ENCODE data around the gene PMS1. TPM values are rescaled to one million over a fixed set of nuclear protein-coding genes. Genes with fewer than 3 reads are reported as not detected.

The PMS1 gene
- total RNA-seq, 1 donor from 2014 or later = 20.1 TPM

GRCh38 chr2:189896809-189897208 is 112.6 kb downstream of the PMS1 start:
- H3K4me1 ChIP-seq = no peaks in the 10 kb centered on the region
- H3K4me3 ChIP-seq = no peak overlapping the region
- intact Hi-C loops (cut with DNase I) = no loop called here
- H3K9me3 ChIP-seq = no peaks in the 10 kb centered on the region
- no peak for TF ChIP-seq CTCF (IDR thresholded peaks at IDR 0.05)
- DNase-seq (ENCODE audit: extremely low spot score in 2 of 2) = no peak
- H3K27me3 ChIP-seq = no peaks in the 10 kb centered on the region
- H3K36me3 ChIP-seq = no peaks in the 10 kb centered on the region
- no peak overlapping the region for H3K27ac ChIP-seq

DNA sequence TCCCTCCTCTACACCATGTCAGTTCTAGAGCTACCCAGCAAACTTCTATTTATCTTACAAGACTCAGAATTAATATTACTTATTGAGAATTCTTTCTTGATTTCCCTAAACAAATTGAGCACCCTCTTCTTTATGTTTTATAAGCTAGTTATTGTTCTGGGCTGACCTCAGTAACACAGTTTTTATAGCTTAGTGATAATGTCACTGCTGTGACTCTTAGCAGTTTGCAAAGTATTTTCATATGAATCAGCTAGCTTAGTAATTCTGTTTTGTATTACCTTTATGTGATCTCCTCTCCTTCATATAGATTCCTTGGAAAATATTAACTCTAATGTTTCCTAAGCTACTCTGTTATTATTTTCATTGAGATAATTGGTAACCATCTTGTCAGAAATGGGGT is 114.9 kb downstream of the PMS1 start:
- no peak for TF ChIP-seq POLR2AphosphoS5 (IDR thresholded peaks at IDR 0.05; ENCODE audit: insufficient read depth in 1 of 2, low read depth in 1 of 2)
- TF ChIP-seq POLR2A (IDR thresholded peaks at IDR 0.05) = no peak
- no peak for TF ChIP-seq CTCF (IDR thresholded peaks at IDR 0.05)

GRCh38 chr2:189900726-189901125 is 116.5 kb downstream of the PMS1 start:
- TF ChIP-seq POLR2AphosphoS5 (IDR thresholded peaks at IDR 0.05; ENCODE audit: insufficient read depth in 1 of 2, low read depth in 1 of 2) (no peak), CTCF (IDR thresholded peaks at IDR 0.05) (no peak), POLR2A (IDR thresholded peaks at IDR 0.05) (no peak)
- H3K36me3 ChIP-seq = no peaks in the 10 kb centered on the region
- no peaks in the 10 kb centered on the region for H3K9me3 ChIP-seq
- H3K4me3 ChIP-seq = no peak overlapping the region
- no peak for DNase-seq (ENCODE audit: extremely low spot score in 2 of 2)
- no peaks in the 10 kb centered on the region for H3K27me3 ChIP-seq
- intact Hi-C loops (cut with DNase I) = no loop called here
- H3K4me1 ChIP-seq = no peaks in the 10 kb centered on the region
- no peak overlapping the region for H3K27ac ChIP-seq

More for the DNA sequence above, 114.9 kb downstream of the PMS1 start:
- Histone ChIP-seq H3K36me3 (no peaks in the 10 kb centered on the region), H3K4me1 (no peaks in the 10 kb centered on the region), H3K27ac (no peak overlapping the region), H3K27me3 (no peaks in the 10 kb centered on the region), H3K9me3 (no peaks in the 10 kb centered on the region), H3K4me3 (no peak overlapping the region)
- DNase-seq (ENCODE audit: extremely low spot score in 2 of 2) = no peak
- intact Hi-C loops (cut with DNase I) = no loop called here

GRCh38 chr2:189901664-189902063 is 117.4 kb downstream of the PMS1 start:
- intact Hi-C loops (cut with DNase I) = no loop called here
- no peaks in the 10 kb centered on the region for H3K9me3 ChIP-seq
- H3K27ac ChIP-seq = no peak overlapping the region
- no peaks in the 10 kb centered on the region for H3K4me1 ChIP-seq
- H3K4me3 ChIP-seq = no peak overlapping the region
- H3K36me3 ChIP-seq = no peaks in the 10 kb centered on the region
- no peaks in the 10 kb centered on the region for H3K27me3 ChIP-seq
- no peak for TF ChIP-seq POLR2AphosphoS5 (IDR thresholded peaks at IDR 0.05; ENCODE audit: insufficient read depth in 1 of 2, low read depth in 1 of 2)
- TF ChIP-seq CTCF (IDR thresholded peaks at IDR 0.05) = no peak
- no peak for TF ChIP-seq POLR2A (IDR thresholded peaks at IDR 0.05)
- no peak for DNase-seq (ENCODE audit: extremely low spot score in 2 of 2)

DNA sequence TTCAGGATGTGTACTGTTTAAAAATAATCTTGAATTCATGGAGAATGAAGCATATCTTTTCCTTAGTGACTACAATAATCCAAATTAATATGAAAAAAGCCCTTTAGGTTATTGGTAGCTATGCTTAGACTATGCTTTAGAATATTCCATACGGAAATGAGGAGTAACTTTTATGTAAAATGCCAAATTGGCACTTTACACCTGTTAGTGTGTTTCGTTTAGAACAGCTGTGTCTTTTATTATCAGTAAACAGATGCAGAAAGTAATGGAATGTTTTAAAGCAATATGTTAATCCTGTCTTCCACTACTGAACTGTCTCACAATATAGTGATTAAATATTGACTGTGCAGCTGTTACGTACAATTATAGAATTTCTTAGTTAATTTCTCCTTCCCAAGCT is 129.6 kb downstream of the PMS1 start:
- no peak overlapping the region for H3K4me3 ChIP-seq
- no peaks in the 10 kb centered on the region for H3K9me3 ChIP-seq
- H3K4me1 ChIP-seq = no peaks in the 10 kb centered on the region
- H3K27me3 ChIP-seq = no peaks in the 10 kb centered on the region
- intact Hi-C loops (cut with DNase I) = no loop called here
- no peak overlapping the region for H3K27ac ChIP-seq
- TF ChIP-seq POLR2A (IDR thresholded peaks at IDR 0.05) (no peak), CTCF (IDR thresholded peaks at IDR 0.05) (no peak), POLR2AphosphoS5 (IDR thresholded peaks at IDR 0.05; ENCODE audit: insufficient read depth in 1 of 2, low read depth in 1 of 2) (no peak)
- no peaks in the 10 kb centered on the region for H3K36me3 ChIP-seq
- DNase-seq (ENCODE audit: extremely low spot score in 2 of 2) = no peak
